ENCODE results near the gene HDAC4. TPM values are rescaled to one million over a fixed set of nuclear protein-coding genes. Genes with fewer than 3 reads are reported as not detected.

The HDAC4 gene
- total RNA-seq, 1 experiment from 2014 or later = 44.4 TPM

GRCh38 chr2:239283961-239284795 is 116.6 kb downstream of the HDAC4 start:
- DNase-seq (ENCODE audit: low spot score) (peak; percentile 41), ATAC-seq (peak; percentile 69)
- no peak overlapping the region for H3K4me3 Mint-ChIP-seq
- ChIA-PET CTCF (interaction anchor here (0.6 to 2.8 kb wide), 3 partner anchors 10 to 117 kb away, joined by 3 to 21 read pairs (median 5); partner anchors contain the start of gene HDAC4), POLR2A (no interaction called here)
- no peaks in the 10 kb centered on the region for H3K27me3 Mint-ChIP-seq (ENCODE audit: low read depth)
- no peaks in the 10 kb centered on the region for H3K9me3 Mint-ChIP-seq
- no peak overlapping the region for H3K27ac Mint-ChIP-seq
- no peaks in the 10 kb centered on the region for H3K36me3 Mint-ChIP-seq
- TF ChIP-seq ESRRA (CRISPR knock-in tag; IDR thresholded peaks at IDR 0.05; ENCODE audit: borderline replicate concordance) (no peak), E2F5 (CRISPR knock-in tag; IDR thresholded peaks at IDR 0.05) (no peak), ZNF138 (CRISPR knock-in tag; conservative IDR thresholded peaks at IDR 0.05) (no peak), AFF4 (CRISPR knock-in tag; IDR thresholded peaks at IDR 0.05; ENCODE audit: borderline replicate concordance) (no peak), PRRX2 (CRISPR knock-in tag; IDR thresholded peaks at IDR 0.05) (no peak), E2F4 (CRISPR knock-in tag; IDR thresholded peaks at IDR 0.05; ENCODE audit: borderline replicate concordance, low read depth) (no peak), PRDM15 (CRISPR knock-in tag; IDR thresholded peaks at IDR 0.05) (no peak), ZNF512 (CRISPR knock-in tag; IDR thresholded peaks at IDR 0.05; ENCODE audit: borderline replicate concordance) (no peak), ZMAT4 (CRISPR knock-in tag; IDR thresholded peaks at IDR 0.05) (no peak), CREM (CRISPR knock-in tag; IDR thresholded peaks at IDR 0.05) (no peak), ZNF219 (CRISPR knock-in tag; IDR thresholded peaks at IDR 0.05; ENCODE audit: borderline replicate concordance) (no peak), GRHL2 (CRISPR knock-in tag; IDR thresholded peaks at IDR 0.05; ENCODE audit: insufficient replicate concordance, severe bottlenecking) (no peak), TEAD4 (CRISPR knock-in tag; IDR thresholded peaks at IDR 0.05) (no peak), RORB (CRISPR knock-in tag; IDR thresholded peaks at IDR 0.05) (no peak), HMGA2 (CRISPR knock-in tag; IDR thresholded peaks at IDR 0.05) (no peak), ZNF232 (CRISPR knock-in tag; IDR thresholded peaks at IDR 0.05) (no peak), AR (CRISPR knock-in tag; IDR thresholded peaks at IDR 0.05) (no peak), MAX (CRISPR knock-in tag; IDR thresholded peaks at IDR 0.05) (no peak), ZSCAN18 (CRISPR knock-in tag; IDR thresholded peaks at IDR 0.05) (no peak)
- peaks cover 37% of the 10 kb centered on the region for H3K4me1 Mint-ChIP-seq

Measured in WTC11 (cell line).